Smooth muscle cell of the coronary artery (primary cell): ENCODE measurements around the gene GDNF. TPM values are rescaled to one million over a fixed set of nuclear protein-coding genes. Genes with fewer than 3 reads are reported as not detected.

ENCODE experiments used
- total RNA-seq: library from RNA; depleted of rRNA; stranded (reverse); fragments of >200 nt; gene quantifications from 2 replicates; pipeline ENCODE4 v1.2.3, GENCODE V29; 2014; ENCODE audit warnings: low replicate concordance

GDNF gene
- total RNA-seq: 0.15 and 0.35 TPM in 2 replicates

GRCh38 chr5:37839407-37840052 lies at the start of gene GDNF:
Gene GDNF (minus strand): TSS chr5:37840041. CDS start chr5:37834796, 5,245 bp downstream.

